Measurements from ENCODE around the gene CRTC1. TPM values are rescaled to one million over a fixed set of nuclear protein-coding genes. Genes with fewer than 3 reads are reported as not detected.
A peak's percentile ranks its signal among the peaks of the same experiment; 100 is the strongest.

Gene CRTC1
- total and polyA plus RNA-seq, 2 of the 13 experiments (the other 11 are each of a cell fraction or from before 2014, with no cell fraction given): 2.0 to 2.7 TPM

GRCh38 chr19:18685597-18686190 is 2.2 kb downstream of the CRTC1 start:
- peaks cover 6% of the 10 kb centered on the region; the same call in 1 of the 2 replicates for H4K20me1 ChIP-seq (ENCODE audit: insufficient read depth, low read length)
- no peaks in the 10 kb centered on the region; a peak in 1 of 5 replicates for H3K27me3 ChIP-seq (ENCODE audit: control insufficient read depth in 1 of 2, insufficient read depth in 2 of 2, low read length in 2 of 2)
- ChIA-PET POLR2A (interaction anchor here (1.5 kb wide), 1 partner anchor 96 kb away, joined by 3 read pairs; no protein-coding TSS in a partner anchor), CTCF (ENCODE audit: low intra/inter-chr PET ratio, low total read pairs) (no interaction called here)
- H3K9me3 ChIP-seq (ENCODE audit: low read length): no peaks in the 10 kb centered on the region
- intact Hi-C loops (cut with micrococcal nuclease; ENCODE audit: unreplicated experiment) (loop anchor here (10.0 kb wide), 1 partner anchor 49 kb away; no protein-coding TSS in a partner anchor), in situ Hi-C loops (cut with HindIII; ENCODE audit: extremely low pct_ligation_motif_present, low pct_unique_long_range_greater_than_20kb) (no loop called here)
- no peak for DNase-seq (ENCODE audit: low spot score)
- TF ChIP-seq SAP130 (CRISPR knock-in tag; IDR thresholded peaks at IDR 0.05; ENCODE audit: low read depth): no peak
- 0 out of 2 replicates have a peak, but pooled peaks have one; percentile 12 for TF ChIP-seq RARA (CRISPR knock-in tag; IDR thresholded peaks at IDR 0.05)
- no peak overlapping the region for H3K9ac ChIP-seq (ENCODE audit: insufficient read depth, low read depth, low read length)
- H2AFZ ChIP-seq (ENCODE audit: low read length): no peak overlapping the region
- FAIRE-seq: no peak
- H3K27ac ChIP-seq (ENCODE audit: extremely low read length, insufficient read depth, low read length): no peak overlapping the region
- H3K36me3 ChIP-seq (replicated peaks in 1 of 2; ENCODE audit: control insufficient read depth in 1 of 2, insufficient read depth in 2 of 2, low read length in 2 of 2): no peaks in the 10 kb centered on the region
- peaks cover 37% of the 10 kb centered on the region for H3K4me1 ChIP-seq (ENCODE audit: insufficient read depth, low read length)
- BruUV-seq (replicated peaks): TSS peak; percentile 56
- 87% methylated on average over 5 of the region's 5 CpGs for WGBS (ENCODE audit: low lambda C conversion rate)
- H3K4me3 ChIP-seq (replicated peaks in 1 of 3; ENCODE audit: insufficient read depth in 1 of 3, low read depth in 2 of 3, low read length in 3 of 3): no peak overlapping the region
- ATAC-seq: no peak
- H3K4me2 ChIP-seq (ENCODE audit: low read depth, low read length): peak overlapping the region; percentile 7; the same call in 1 of the 2 replicates
- peaks cover 51% of the 10 kb centered on the region for H3K79me2 ChIP-seq (ENCODE audit: insufficient read depth, low read length)

DNA sequence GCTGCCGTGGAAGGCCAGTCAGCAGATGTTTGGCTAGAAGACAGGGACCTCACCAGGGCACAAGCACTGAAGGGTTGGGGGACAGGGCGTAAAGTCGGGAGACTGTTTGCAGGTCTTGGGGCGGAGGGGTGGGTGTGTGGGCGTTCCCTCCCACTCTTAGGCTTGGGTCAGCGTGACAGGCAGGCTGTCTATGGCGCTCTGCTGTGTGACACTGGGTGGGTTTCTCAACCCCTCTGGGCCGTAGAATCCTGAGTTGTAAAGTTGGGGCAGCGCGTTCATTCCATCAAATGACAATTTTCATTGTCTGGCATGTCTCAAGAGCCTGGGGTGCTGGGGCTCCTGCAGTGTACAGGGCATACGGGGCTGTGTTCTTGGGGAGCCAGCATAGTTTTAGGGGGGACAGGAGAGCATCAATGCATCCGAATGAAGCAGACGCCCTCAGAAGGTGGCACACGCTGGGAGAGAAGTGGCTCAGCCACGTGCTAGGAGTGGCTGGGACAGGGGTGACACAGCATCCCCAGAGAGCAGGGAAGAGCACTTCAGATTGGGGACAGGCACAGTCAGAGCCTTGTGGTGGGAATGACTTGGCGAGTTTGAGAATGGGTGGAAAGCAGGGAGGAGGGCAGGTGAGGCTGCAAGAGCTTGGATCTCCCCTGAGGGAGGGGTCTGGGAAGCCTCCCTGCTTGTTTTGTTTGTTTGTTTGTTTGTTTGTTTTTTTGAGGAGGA is 4.4 kb downstream of the CRTC1 start:
- Histone ChIP-seq H3K36me3 (replicated peaks in 1 of 2; ENCODE audit: control insufficient read depth in 1 of 2, insufficient read depth in 2 of 2, low read length in 2 of 2) (no peaks in the 10 kb centered on the region), H3K4me2 (ENCODE audit: low read depth, low read length) (no peak overlapping the region), H3K79me2 (ENCODE audit: insufficient read depth, low read length) (peaks cover 51% of the 10 kb centered on the region), H3K9me3 (ENCODE audit: low read length) (no peaks in the 10 kb centered on the region), H3K9ac (ENCODE audit: insufficient read depth, low read depth, low read length) (no peak overlapping the region), H2AFZ (ENCODE audit: low read length) (no peak overlapping the region), H3K4me3 (replicated peaks in 1 of 3; ENCODE audit: insufficient read depth in 1 of 3, low read depth in 2 of 3, low read length in 3 of 3) (no peak overlapping the region), H4K20me1 (ENCODE audit: insufficient read depth, low read length) (peaks cover 6% of the 10 kb centered on the region; the same call in 1 of the 2 replicates), H3K27ac (ENCODE audit: extremely low read length, insufficient read depth, low read length) (no peak overlapping the region), H3K27me3 (ENCODE audit: control insufficient read depth in 1 of 2, insufficient read depth in 2 of 2, low read length in 2 of 2) (no peaks in the 10 kb centered on the region; a peak in 1 of 5 replicates), H3K4me1 (ENCODE audit: insufficient read depth, low read length) (peaks cover 27% of the 10 kb centered on the region)
- ChIA-PET CTCF (ENCODE audit: low intra/inter-chr PET ratio, low total read pairs) (no interaction called here), POLR2A (no interaction called here)
- intact Hi-C loops (cut with micrococcal nuclease; ENCODE audit: unreplicated experiment): loop anchor here (10.0 kb wide), 1 partner anchor 47 kb away; no protein-coding TSS in a partner anchor
- DNase-seq (ENCODE audit: low spot score): no peak
- no peak for TF ChIP-seq NFIB (CRISPR knock-in tag; IDR thresholded peaks at IDR 0.05; ENCODE audit: borderline replicate concordance)
- no peak for TF ChIP-seq ZNF264 (CRISPR knock-in tag; IDR thresholded peaks at IDR 0.05)
- no peak for TF ChIP-seq SMARCC2 (IDR thresholded peaks at IDR 0.05)
- no peak for TF ChIP-seq ZNF530 (CRISPR knock-in tag; IDR thresholded peaks at IDR 0.05; ENCODE audit: low read depth)
- TF ChIP-seq ZNF609 (CRISPR knock-in tag; IDR thresholded peaks at IDR 0.05; ENCODE audit: borderline replicate concordance): no peak
- TF ChIP-seq ZNF768 (CRISPR knock-in tag; IDR thresholded peaks at IDR 0.05): peak; percentile 94
- TF ChIP-seq ZNF761 (CRISPR knock-in tag; conservative IDR thresholded peaks at IDR 0.05): no peak
- no peak for TF ChIP-seq HNRNPK (IDR thresholded peaks at IDR 0.05; ENCODE audit: low read depth, low read length, poor library complexity, severe bottlenecking)
- in situ Hi-C loops (cut with HindIII; ENCODE audit: extremely low pct_ligation_motif_present, low pct_unique_long_range_greater_than_20kb): no loop called here
- FAIRE-seq: no peak
- no TSS peak for BruUV-seq (replicated peaks)
- ATAC-seq: no peak
- 95% methylated on average over 15 of the region's 16 CpGs for WGBS (ENCODE audit: low lambda C conversion rate)

Measured in HepG2 (cell line).